Mucosa of rectum (tissue), 2 donors: ENCODE results near the gene SCGN.

Experiments
- H3K27ac ChIP-seq, 2 donors: one replicate each; pipeline ENCODE4 v1.7.0; 2013; ENCODE audit warnings: inconsistent platforms in 2 of 2, low read depth in 2 of 2, low read length in 2 of 2
- H3K27me3 ChIP-seq, 2 donors: one replicate each; pipeline ENCODE4 v1.7.0; 2013; ENCODE audit warnings: low read length in 2 of 2; ENCODE audit not compliant: control insufficient read depth in 2 of 2, insufficient read depth in 2 of 2
- H3K36me3 ChIP-seq, 2 donors: one replicate each; pipeline ENCODE4 v1.7.0; 2013; ENCODE audit warnings: low read length in 2 of 2; ENCODE audit not compliant: control insufficient read depth in 2 of 2, insufficient read depth in 2 of 2
- H3K4me1 ChIP-seq, 2 donors: one replicate each; pipeline ENCODE4 v1.7.0; 2013; ENCODE audit warnings: low read length in 2 of 2, mild to moderate bottlenecking in 1 of 2; ENCODE audit not compliant: control insufficient read depth in 2 of 2, insufficient read depth in 2 of 2
- H3K4me3 ChIP-seq, 2 donors: one replicate each; pipeline ENCODE4 v1.7.0; 2013; ENCODE audit warnings: low read length in 2 of 2
- H3K9ac ChIP-seq, 2 donors: one replicate each; pipeline ENCODE4 v1.7.0; 2013; ENCODE audit warnings: low read length in 2 of 2, low read depth in 1 of 2, mild to moderate bottlenecking in 1 of 2
- H3K9me3 ChIP-seq, 2 donors: one replicate each; pipeline ENCODE4 v1.7.0; 2013; ENCODE audit warnings: low read length in 2 of 2; ENCODE audit not compliant: control insufficient read depth in 2 of 2
- donor health status: healthy.
- donor health status: Normal muscosa, but diverticular disease.

Gene SCGN

DNA sequence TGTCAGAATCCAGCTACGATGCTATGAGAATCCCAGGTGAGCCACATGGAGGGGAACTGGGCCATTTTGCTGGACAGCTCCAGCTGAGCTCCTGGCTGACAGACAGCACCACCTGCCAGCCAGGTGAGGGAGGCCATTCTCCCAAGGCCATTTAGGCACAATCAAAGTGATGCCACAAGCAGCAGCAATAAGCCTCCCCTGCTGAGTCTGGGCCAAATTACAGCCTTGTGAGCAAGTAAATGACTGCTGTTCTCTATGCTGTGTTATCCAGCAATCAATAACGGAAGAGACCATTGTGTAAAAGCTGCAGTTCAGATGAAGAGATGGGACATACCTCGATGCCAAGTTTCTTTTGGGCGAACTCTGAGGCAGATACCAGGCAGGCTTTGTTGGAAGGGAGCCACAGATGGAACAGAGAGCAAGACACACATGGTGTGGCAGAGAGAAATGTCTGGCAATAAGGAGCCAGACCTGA is 14.0 kb upstream of the SCGN start:
- Histone ChIP-seq H3K27ac (no peak overlapping the region), H3K27me3 (no peaks in the 10 kb centered on the region), H3K36me3 (no peaks in the 10 kb centered on the region), H3K9me3 (no peaks in the 10 kb centered on the region), H3K9ac (no peak overlapping the region), H3K4me1 (peaks cover 0 to 5% of the 10 kb centered on the region in 2 donors), H3K4me3 (no peak overlapping the region)

DNA sequence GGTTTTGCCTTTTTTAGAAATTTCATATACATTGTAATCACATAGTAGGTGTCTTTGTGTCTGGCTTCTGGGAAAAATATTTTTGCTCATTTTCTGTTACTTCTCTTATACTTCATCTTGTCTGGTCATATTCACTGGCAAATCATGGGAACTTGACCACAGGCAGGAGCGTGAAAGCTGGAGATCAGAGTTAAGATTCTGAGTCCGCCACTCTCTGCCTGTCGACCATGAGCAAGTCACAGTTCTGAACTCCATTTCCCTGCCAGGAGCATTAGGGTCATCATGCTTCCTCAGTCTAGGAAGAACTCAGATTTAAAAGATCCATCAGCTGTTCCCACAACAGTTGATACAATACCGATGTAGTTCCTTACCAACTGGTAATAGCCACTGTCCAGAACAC is 12.4 kb upstream of the SCGN start:
- no peak overlapping the region for H3K4me3 ChIP-seq
- H3K9me3 ChIP-seq, result no peaks in the 10 kb centered on the region
- peaks cover 0 to 5% of the 10 kb centered on the region in 2 donors for H3K4me1 ChIP-seq
- no peak overlapping the region for H3K27ac ChIP-seq
- no peaks in the 10 kb centered on the region for H3K27me3 ChIP-seq
- no peak overlapping the region for H3K9ac ChIP-seq
- no peaks in the 10 kb centered on the region for H3K36me3 ChIP-seq

DNA sequence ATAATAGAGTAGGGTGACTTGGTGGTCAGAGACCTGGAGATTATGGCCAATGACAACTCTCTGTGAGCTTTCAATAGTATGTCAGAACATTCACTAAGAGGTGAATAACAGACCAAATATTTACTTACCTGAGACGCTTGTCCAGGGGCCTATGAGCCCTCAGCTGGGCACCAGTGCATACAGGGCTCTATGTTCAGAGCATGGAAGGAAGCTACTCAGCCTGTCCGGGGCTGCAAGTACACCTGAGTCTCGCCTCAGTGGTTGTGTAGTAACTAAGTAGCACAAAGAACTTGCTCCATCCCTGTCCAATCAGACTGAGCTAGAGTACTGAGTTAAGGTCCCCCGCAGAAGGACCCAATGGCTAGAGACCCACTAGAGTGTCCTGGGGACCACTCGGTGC is 11.6 kb upstream of the SCGN start:
- Histone ChIP-seq H3K4me1 (peaks cover 0 to 3% of the 10 kb centered on the region in 2 donors), H3K36me3 (no peaks in the 10 kb centered on the region), H3K9ac (no peak overlapping the region), H3K9me3 (no peaks in the 10 kb centered on the region), H3K4me3 (no peak overlapping the region), H3K27ac (no peak overlapping the region), H3K27me3 (no peaks in the 10 kb centered on the region)

DNA sequence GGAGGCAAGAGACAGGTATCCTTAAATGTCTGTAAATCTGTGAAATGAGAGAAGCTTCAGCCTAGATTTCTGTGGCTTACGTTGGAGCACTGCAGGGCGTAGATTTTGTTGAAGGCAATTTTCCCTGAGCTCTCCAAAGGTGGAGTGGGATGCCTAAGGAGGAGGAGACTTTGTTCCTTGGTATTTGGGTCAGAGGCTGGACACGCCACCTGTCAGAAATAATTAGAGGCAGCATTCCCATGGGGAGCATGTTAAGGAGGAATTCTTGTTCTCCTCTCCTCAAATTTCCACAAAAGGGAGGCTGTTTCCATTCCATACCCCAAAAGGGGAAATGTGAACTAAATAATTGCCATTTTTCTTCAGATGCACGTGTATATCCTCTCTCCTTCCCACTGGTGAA is 11.1 kb upstream of the SCGN start:
- H3K4me1 ChIP-seq, result no peaks in the 10 kb centered on the region
- H3K27ac ChIP-seq, result no peak overlapping the region
- H3K9ac ChIP-seq, result no peak overlapping the region
- H3K36me3 ChIP-seq, result no peaks in the 10 kb centered on the region
- H3K4me3 ChIP-seq, result no peak overlapping the region
- H3K9me3 ChIP-seq, result no peaks in the 10 kb centered on the region
- no peaks in the 10 kb centered on the region for H3K27me3 ChIP-seq

DNA sequence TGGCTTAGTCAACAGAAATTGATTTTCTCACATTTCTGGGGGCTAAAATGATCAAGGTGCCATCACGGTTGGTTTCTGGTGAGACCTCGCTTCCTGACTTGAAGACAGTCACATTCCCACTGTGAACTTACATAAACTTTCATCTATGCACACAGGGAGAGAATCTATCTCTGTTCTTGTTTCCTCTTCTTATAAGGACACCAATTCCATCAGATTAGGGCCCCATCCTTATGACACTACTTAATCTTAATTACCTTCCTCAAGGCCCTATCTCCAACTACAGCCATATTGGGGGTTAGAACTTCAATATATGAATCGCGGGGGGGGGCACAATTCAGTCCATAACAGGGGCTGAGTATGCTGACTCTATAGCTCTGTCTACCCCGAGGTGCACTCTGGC is 10.6 kb upstream of the SCGN start:
- Histone ChIP-seq H3K4me3 (no peak overlapping the region), H3K4me1 (no peaks in the 10 kb centered on the region), H3K27ac (no peak overlapping the region), H3K9ac (no peak overlapping the region), H3K36me3 (no peaks in the 10 kb centered on the region), H3K27me3 (no peaks in the 10 kb centered on the region), H3K9me3 (no peaks in the 10 kb centered on the region)

DNA sequence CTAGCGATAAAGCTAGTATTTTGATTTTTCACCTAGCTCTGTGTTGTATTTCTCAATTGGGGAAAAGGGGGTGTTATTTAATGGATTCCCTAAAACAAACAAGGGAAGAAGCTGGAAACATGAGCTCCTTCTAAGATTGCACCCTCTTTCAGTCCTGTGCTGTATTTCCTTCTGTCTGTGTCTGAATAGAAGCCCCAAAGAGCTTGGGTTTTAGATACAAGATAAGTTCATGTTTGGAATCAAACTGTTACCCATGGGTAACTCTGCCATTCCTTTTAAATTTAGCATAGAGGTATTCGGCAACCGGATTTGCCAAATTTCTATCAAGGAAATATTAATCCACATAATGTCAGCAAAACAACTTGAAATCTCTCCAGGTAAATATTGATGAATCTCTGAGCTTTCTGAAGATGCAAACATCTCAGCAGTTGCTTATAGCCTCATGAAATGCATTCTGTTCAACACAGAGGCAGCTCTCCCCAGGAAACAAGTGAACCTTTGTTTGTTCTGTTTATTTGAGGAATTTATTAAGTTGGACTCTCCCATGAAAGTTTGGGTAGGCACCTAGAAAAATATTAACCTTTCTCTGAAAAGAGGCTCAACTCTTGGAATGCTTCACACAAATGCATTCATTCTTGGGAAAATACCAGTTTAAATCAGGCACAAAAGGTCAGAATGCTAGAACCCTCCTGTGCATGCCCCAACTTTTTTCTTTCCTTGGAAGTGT is 9.9 kb upstream of the SCGN start:
- no peaks in the 10 kb centered on the region for H3K36me3 ChIP-seq
- H3K4me1 ChIP-seq, result no peaks in the 10 kb centered on the region
- H3K27ac ChIP-seq, result no peak overlapping the region
- no peak overlapping the region for H3K9ac ChIP-seq
- no peak overlapping the region for H3K4me3 ChIP-seq
- no peaks in the 10 kb centered on the region for H3K27me3 ChIP-seq
- H3K9me3 ChIP-seq, result no peaks in the 10 kb centered on the region

DNA sequence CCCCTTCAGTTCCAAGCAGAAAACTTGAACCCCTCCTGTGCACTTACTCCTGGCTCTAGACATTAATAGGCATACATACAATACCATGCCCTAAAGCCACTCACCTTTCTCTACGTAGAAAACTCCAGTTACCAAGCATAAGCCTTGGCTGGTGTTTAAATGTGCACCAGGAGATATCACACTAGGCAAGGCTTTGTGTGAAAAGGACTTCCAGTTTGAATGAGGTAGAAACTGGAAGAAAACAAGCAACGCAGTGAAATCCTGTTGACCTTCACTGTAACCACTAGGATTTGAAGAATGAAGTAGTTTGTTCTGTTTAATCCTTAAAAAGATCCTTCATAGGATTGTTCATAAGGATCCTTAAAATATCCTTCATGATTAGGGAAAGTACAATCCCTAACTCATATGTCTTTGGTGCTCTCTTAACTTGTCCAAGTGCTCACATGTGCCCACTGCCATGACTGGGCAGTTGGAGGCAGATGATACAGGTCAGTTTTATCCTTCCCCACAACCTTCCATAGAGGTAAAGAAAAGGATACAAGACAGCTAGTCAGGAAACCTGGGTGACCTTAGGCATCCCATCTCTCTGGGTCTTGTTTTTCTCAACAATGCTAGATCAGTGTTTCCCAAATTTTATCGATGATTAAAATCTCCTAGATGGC is 9.2 kb upstream of the SCGN start:
- Histone ChIP-seq H3K9ac (no peak overlapping the region), H3K27me3 (no peaks in the 10 kb centered on the region), H3K36me3 (no peaks in the 10 kb centered on the region), H3K9me3 (no peaks in the 10 kb centered on the region), H3K4me1 (no peaks in the 10 kb centered on the region), H3K4me3 (no peak overlapping the region), H3K27ac (no peak overlapping the region)

DNA sequence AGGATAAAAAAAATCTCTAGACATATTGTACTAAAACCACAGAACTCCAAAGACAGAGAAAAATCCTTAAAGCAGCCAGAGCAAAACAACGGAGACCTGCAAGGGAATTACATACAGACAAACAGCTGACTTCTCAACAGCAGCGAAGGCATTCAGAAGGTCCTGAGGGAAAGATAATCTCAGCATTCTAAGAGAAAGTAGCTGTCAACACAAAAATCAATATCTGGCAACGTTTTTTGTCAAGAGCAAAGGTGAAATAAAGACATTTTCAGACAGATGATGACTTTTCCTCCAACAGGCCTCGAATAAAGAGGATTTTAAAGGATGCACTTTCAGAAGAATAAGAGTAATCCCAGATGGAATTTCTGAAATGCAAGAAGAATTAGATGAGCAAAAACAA is 6.1 kb upstream of the SCGN start:
- Histone ChIP-seq H3K27me3 (peaks cover 3 to 9% of the 10 kb centered on the region in 2 donors), H3K4me1 (no peaks in the 10 kb centered on the region)

DNA sequence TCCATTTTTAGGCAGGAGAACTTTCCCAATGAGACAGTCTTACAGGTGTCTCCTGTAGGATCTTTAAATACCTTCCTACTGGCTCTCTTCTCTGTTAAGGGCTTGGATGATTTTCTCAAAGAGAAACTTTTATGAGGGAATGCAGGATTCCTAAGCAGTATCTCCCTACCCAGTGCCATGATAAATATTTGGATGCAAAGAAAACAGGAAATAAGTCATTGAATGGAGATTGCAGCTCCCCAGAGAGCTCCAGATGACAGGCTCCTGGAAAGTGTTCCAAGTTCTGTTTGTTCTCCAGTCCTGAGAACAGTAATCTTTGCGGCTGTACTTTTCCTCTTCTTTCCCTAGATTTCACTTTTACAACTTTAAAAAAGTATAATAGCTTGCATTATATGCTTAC is 2.4 kb upstream of the SCGN start:
- Histone ChIP-seq H3K4me3 (no peak overlapping the region), H3K9me3 (no peaks in the 10 kb centered on the region), H3K9ac (no peak overlapping the region), H3K4me1 (no peaks in the 10 kb centered on the region), H3K27ac (no peak overlapping the region), H3K27me3 (peaks cover 11 to 17% of the 10 kb centered on the region in 2 donors), H3K36me3 (no peaks in the 10 kb centered on the region)

More for the DNA sequence above, 6.1 kb upstream of the SCGN start:
- H3K9ac ChIP-seq, result no peak overlapping the region
- no peak overlapping the region for H3K27ac ChIP-seq
- no peaks in the 10 kb centered on the region for H3K36me3 ChIP-seq
- H3K9me3 ChIP-seq, result no peaks in the 10 kb centered on the region
- H3K4me3 ChIP-seq, result no peak overlapping the region

DNA sequence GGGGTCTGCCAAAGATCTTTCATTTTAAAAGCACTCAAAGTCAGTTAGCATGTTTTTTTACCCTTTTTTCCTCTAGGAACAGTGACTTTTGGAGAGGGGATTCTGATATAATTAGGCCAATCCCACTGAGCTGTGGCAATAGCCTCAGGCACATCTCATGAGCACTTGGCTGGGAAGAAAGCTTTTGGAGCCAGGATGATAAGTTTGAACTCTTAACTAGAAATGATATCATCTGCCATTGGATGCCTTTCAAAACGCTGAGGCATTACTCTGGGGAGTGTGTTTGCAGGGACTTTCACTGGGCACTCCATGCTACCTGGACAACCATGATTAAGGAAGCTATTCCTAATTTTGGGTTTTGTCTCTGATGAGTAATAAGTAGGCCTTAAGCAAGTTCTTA is 3.7 kb downstream of the SCGN start:
- Histone ChIP-seq H3K27ac (no peak overlapping the region), H3K27me3 (peaks cover 8% of the 10 kb centered on the region in 2 donors), H3K4me3 (no peak overlapping the region), H3K9me3 (no peaks in the 10 kb centered on the region), H3K9ac (no peak overlapping the region), H3K4me1 (no peaks in the 10 kb centered on the region), H3K36me3 (no peaks in the 10 kb centered on the region)
